OCI-LY7 (cell line): ENCODE measurements around the gene OXCT2. TPM values are rescaled to one million over a fixed set of nuclear protein-coding genes. Genes with fewer than 3 reads are reported as not detected.
A peak's percentile ranks its signal among the peaks of the same experiment; 100 is the strongest.
"Not testable (repeated sequence)": the region's sequence is repeated elsewhere in the genome, so short reads cannot be mapped to it uniquely, and the experiment has no call there.

Experiments used
- Bru-seq: library from RNA; stranded (reverse); fragments of 400-500 nt; gene quantifications from one replicate; lab custom pipeline; 2021; lab: Mats Ljungman, UMichigan
- BruChase-seq, 2 experiments: library from RNA; stranded (reverse); fragments of 400-500 nt; gene quantifications; one replicate each; lab custom pipeline; 2021; lab: Mats Ljungman, UMichigan
- BruUV-seq: library from RNA; stranded (reverse); fragments of 400-500 nt; replicated peaks from 2 replicates; lab custom pipeline; 2021; lab: Mats Ljungman, UMichigan
- CTCF ChIA-PET: fragments of 300-600 bp; sonication (Branson Sonifier 250); formaldehyde crosslinking; loops from one replicate; lab custom pipeline; 2022; ENCODE audit warnings: antibody characterized with exemption; ENCODE audit not compliant: unreplicated experiment; lab: Charles Lee
- POLR2A ChIA-PET: fragments of 300-600 bp; sonication (Branson Sonifier 250); formaldehyde crosslinking; loops from one replicate; lab custom pipeline; 2022; ENCODE audit warnings: antibody characterized with exemption; lab: Charles Lee
- DNase-seq: peaks from one replicate; pipeline ENCODE4 v3.0.0-alpha.2; 2015; ENCODE audit warnings: low spot score
- H2AFZ ChIP-seq: fragments of 200-600 bp; sonication (generic), shearing (Covaris generic); 2 replicates; pipeline ENCODE4 v1.6.1; 2014; ENCODE audit warnings: mild to moderate bottlenecking, antibody characterized with exemption, low read length, moderate library complexity
- H3K27ac ChIP-seq: fragments of 200-600 bp; sonication (generic); 2 replicates; pipeline ENCODE4 v1.5.1; 2014; ENCODE audit warnings: mixed run types, low read depth, mild to moderate bottlenecking, moderate library complexity, low read length, inconsistent platforms; ENCODE audit not compliant: poor library complexity, severe bottlenecking
- H3K36me3 ChIP-seq: fragments of 200-600 bp; sonication (generic); 2 replicates; pipeline ENCODE4 v1.6.1; 2014; ENCODE audit warnings: mild to moderate bottlenecking, antibody characterized with exemption, low read length, moderate library complexity, mixed read lengths; ENCODE audit not compliant: insufficient read depth
- H3K4me1 ChIP-seq: fragments of 200-600 bp; sonication (generic); 2 replicates; pipeline ENCODE4 v1.5.1; 2014; ENCODE audit warnings: mild to moderate bottlenecking, low read length; ENCODE audit not compliant: insufficient read depth, poor library complexity, severe bottlenecking
- H3K4me2 ChIP-seq: fragments of 200-600 bp; sonication (generic); 2 replicates; pipeline ENCODE4 v1.6.1; 2014; ENCODE audit warnings: mild to moderate bottlenecking, low read length
- H3K4me3 ChIP-seq: fragments of 200-600 bp; sonication (generic); 2 replicates; pipeline ENCODE4 v1.5.1; 2014; ENCODE audit warnings: mild to moderate bottlenecking, low read depth, low read length; ENCODE audit not compliant: poor library complexity, severe bottlenecking
- H3K79me2 ChIP-seq: fragments of 200-600 bp; sonication (generic); 2 replicates; pipeline ENCODE4 v1.6.1; 2016; ENCODE audit warnings: low read depth, mild to moderate bottlenecking, low read length, moderate library complexity, mixed read lengths; ENCODE audit not compliant: insufficient read depth
- H3K9me2 ChIP-seq: fragments of 200-600 bp; sonication (generic); 2 replicates; pipeline ENCODE4 v1.6.1; 2016; ENCODE audit warnings: mild to moderate bottlenecking, low read length, mixed read lengths; ENCODE audit not compliant: insufficient read depth
- H3K9me3 ChIP-seq: fragments of 200-600 bp; sonication (generic); 2 replicates; pipeline ENCODE4 v1.6.1; 2014; ENCODE audit warnings: mild to moderate bottlenecking, mixed run types, low read length, mixed read lengths
- H4K20me1 ChIP-seq: fragments of 200-600 bp; sonication (generic); 2 replicates; pipeline ENCODE4 v1.6.1; 2014; ENCODE audit warnings: mild to moderate bottlenecking, antibody characterized with exemption, low read length, moderate library complexity, mixed read lengths; ENCODE audit not compliant: insufficient read depth
- EZH2phosphoT487 ChIP-seq: fragments of 200-600 bp; sonication (generic); IDR thresholded peaks from 2 replicates; pipeline ENCODE4 v1.6.1; 2018; ENCODE audit warnings: low read depth, borderline replicate concordance, mild to moderate bottlenecking, mixed run types, antibody characterized with exemption, low read length, moderate library complexity, mixed read lengths
- intact Hi-C: fragments of 100-400 bp; cut with micrococcal nuclease; formaldehyde crosslinking; loops from one replicate; pipeline ENCODE4 v1.10.0; 2022; ENCODE audit not compliant: unreplicated experiment
- long read RNA-seq: library from polyadenylated mRNA; stranded (forward); transcript quantifications from one replicate; pipeline ENCODE4 v2.0.0, GENCODE V29; 2022
- total RNA-seq, 2 experiments: library from RNA; depleted of rRNA in 1 of 2; stranded (reverse); fragments of >200 nt in 1 of 2; shearing (Covaris generic) in 1 of 2; gene quantifications; 2 replicates each; pipeline ENCODE4 v1.2.3, GENCODE V29; 2014 to 2022
- TF ChIP-seq, protein P1 (sequence below): fragments of 200-600 bp; sonication (generic); conservative IDR thresholded peaks from 2 replicates; pipeline ENCODE4 v1.5.1; 2014; ENCODE audit warnings: mild to moderate bottlenecking, antibody characterized with exemption, low read length, moderate library complexity, mixed read lengths

OXCT2 gene
- total RNA-seq (2014; rRNA removed; shearing (Covaris generic)) (0.10 and 0.79 TPM in 2 replicates), total RNA-seq (2022) (0.17 TPM in 1 of 2 replicates, not detected in the other), Bru-seq, nascent RNA (not detected), BruChase-seq, experiment 1, labeled RNA remaining after a 6-hour chase (percentile 24 among the genes with signal in this experiment), BruChase-seq, experiment 2, labeled RNA remaining after a 2-hour chase (percentile 31 among the genes with signal in this experiment)
- long read RNA-seq, partial matches to known transcripts, result 0 of 1 reads
- long read RNA-seq, other reads (novel, unspliced or antisense), result 0 of 1 reads

- POLR2A ChIA-PET, result not testable (repeated sequence)
Observed at GRCh38 chr1:39771022-39771532, at the start of gene OXCT2. Gene OXCT2, minus strand, starts transcription at chr1:39771348. Its CDS starts 93 bp downstream, at chr1:39771255.

GRCh38 chr1:39819091-39819812 lies 48.1 kb upstream of the OXCT2 start:
- Histone ChIP-seq H3K9me3 (no peaks in the 10 kb centered on the region), H3K4me3 (no peak overlapping the region), H4K20me1 (no peaks in the 10 kb centered on the region), H3K36me3 (no peaks in the 10 kb centered on the region), H3K4me1 (no peaks in the 10 kb centered on the region), H3K4me2 (no peak overlapping the region), H3K9me2 (no peaks in the 10 kb centered on the region), H3K27ac (no peak overlapping the region), H3K79me2 (no peaks in the 10 kb centered on the region), H2AFZ (no peak overlapping the region)
- no peak for DNase-seq
- ChIA-PET POLR2A (no interaction called here), CTCF (interaction anchor here (1.0 kb wide), 1 partner anchor 83 kb away, joined by 4 read pairs; no protein-coding TSS in a partner anchor)
- intact Hi-C loops, result no loop called here
- no peak for TF ChIP-seq EZH2phosphoT487
- TF ChIP-seq, protein P1, sequence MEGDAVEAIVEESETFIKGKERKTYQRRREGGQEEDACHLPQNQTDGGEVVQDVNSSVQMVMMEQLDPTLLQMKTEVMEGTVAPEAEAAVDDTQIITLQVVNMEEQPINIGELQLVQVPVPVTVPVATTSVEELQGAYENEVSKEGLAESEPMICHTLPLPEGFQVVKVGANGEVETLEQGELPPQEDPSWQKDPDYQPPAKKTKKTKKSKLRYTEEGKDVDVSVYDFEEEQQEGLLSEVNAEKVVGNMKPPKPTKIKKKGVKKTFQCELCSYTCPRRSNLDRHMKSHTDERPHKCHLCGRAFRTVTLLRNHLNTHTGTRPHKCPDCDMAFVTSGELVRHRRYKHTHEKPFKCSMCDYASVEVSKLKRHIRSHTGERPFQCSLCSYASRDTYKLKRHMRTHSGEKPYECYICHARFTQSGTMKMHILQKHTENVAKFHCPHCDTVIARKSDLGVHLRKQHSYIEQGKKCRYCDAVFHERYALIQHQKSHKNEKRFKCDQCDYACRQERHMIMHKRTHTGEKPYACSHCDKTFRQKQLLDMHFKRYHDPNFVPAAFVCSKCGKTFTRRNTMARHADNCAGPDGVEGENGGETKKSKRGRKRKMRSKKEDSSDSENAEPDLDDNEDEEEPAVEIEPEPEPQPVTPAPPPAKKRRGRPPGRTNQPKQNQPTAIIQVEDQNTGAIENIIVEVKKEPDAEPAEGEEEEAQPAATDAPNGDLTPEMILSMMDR, result no peak
- BruUV-seq, result no TSS peak

More at GRCh38 chr1:39771022-39771532, at the start of gene OXCT2:
- H3K79me2 ChIP-seq, H4K20me1 ChIP-seq, H3K4me2 ChIP-seq, H2AFZ ChIP-seq, H3K36me3 ChIP-seq, DNase-seq, BruUV-seq, CTCF ChIA-PET, H3K9me2 ChIP-seq, intact Hi-C loops, H3K9me3 ChIP-seq, H3K4me1 ChIP-seq, H3K27ac ChIP-seq, H3K4me3 ChIP-seq: not testable (repeated sequence)

DNA sequence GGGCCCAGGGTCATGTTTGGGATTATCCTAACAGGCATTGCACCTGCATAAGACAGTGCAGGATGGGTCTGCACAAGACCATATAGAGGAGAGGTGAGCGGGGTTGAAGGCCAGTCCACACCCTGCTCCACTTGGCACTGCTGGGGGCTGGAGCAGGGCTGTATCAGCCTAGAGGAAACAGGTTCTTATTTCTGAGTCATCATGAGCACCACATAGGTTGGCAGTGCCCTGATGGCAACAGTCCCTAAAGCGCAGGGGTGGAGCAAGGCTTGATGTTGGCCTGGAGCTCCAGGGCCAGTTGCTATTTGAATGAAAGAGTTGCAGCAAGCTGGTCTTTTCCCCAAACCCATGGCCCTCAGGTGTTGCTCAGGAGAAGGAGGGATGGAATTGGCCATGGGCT lies 47.3 kb upstream of the OXCT2 start:
- Histone ChIP-seq H3K9me3 (no peaks in the 10 kb centered on the region), H3K36me3 (no peaks in the 10 kb centered on the region), H3K4me2 (no peak overlapping the region), H3K4me1 (no peaks in the 10 kb centered on the region), H3K27ac (no peak overlapping the region), H3K79me2 (no peaks in the 10 kb centered on the region), H2AFZ (no peak overlapping the region), H4K20me1 (no peaks in the 10 kb centered on the region), H3K9me2 (no peaks in the 10 kb centered on the region), H3K4me3 (no peak overlapping the region)
- intact Hi-C loops, result no loop called here
- TF ChIP-seq EZH2phosphoT487, result no peak
- TF ChIP-seq, protein P1, result no peak
- no TSS peak for BruUV-seq
- no peak for DNase-seq
- POLR2A ChIA-PET, result interaction anchor here (0.5 kb wide), 1 partner anchor 40 kb away, joined by 6 read pairs; no protein-coding TSS in a partner anchor
- CTCF ChIA-PET, result interaction anchor here (0.5 kb wide), 1 partner anchor 178 kb away, joined by 3 read pairs; no protein-coding TSS in a partner anchor
